KMS-11 (cell line): Measurements from ENCODE around the gene SLC6A16.
"Not testable (repeated sequence)": the region's sequence is repeated elsewhere in the genome, so short reads cannot be mapped to it uniquely, and the experiment has no call there.

Source experiments
- H2AFZ ChIP-seq: fragments of 200-600 bp; sonication (generic); 2 replicates; pipeline ENCODE4 v1.6.1; 2016; ENCODE audit warnings: antibody characterized with exemption, mixed run types, low read depth
- H3K27ac ChIP-seq: fragments of 200-600 bp; sonication (generic); 2 replicates; pipeline ENCODE4 v1.6.1; 2016; ENCODE audit warnings: mild to moderate bottlenecking, mixed run types
- H3K27me3 ChIP-seq: fragments of 200-600 bp; sonication (generic); 2 replicates; pipeline ENCODE4 v1.6.1; 2017; ENCODE audit warnings: mild to moderate bottlenecking, low read depth, mixed run types, moderate library complexity; ENCODE audit not compliant: insufficient read depth
- H3K36me3 ChIP-seq: fragments of 200-600 bp; sonication (generic); 2 replicates; pipeline ENCODE4 v1.6.1; 2017; ENCODE audit warnings: mild to moderate bottlenecking, mixed run types; ENCODE audit not compliant: insufficient read depth
- H3K4me1 ChIP-seq: fragments of 200-600 bp; sonication (generic); 2 replicates; pipeline ENCODE4 v1.6.1; 2016; ENCODE audit warnings: mild to moderate bottlenecking, low read depth, mixed run types; ENCODE audit not compliant: poor library complexity, severe bottlenecking
- H3K4me2 ChIP-seq: fragments of 200-600 bp; sonication (generic); 2 replicates; pipeline ENCODE4 v1.7.0; 2016; ENCODE audit warnings: mild to moderate bottlenecking, mixed run types
- H3K4me3 ChIP-seq: fragments of 200-600 bp; sonication (generic); IDR thresholded peaks from 2 replicates; pipeline ENCODE4 v1.6.1; 2017; ENCODE audit warnings: low read depth, low read length, mixed read lengths; ENCODE audit not compliant: insufficient read depth
- H3K79me2 ChIP-seq: fragments of 200-600 bp; sonication (generic); 2 replicates; pipeline ENCODE4 v1.6.1; 2016; ENCODE audit warnings: low read depth, mixed run types; ENCODE audit not compliant: insufficient read depth
- H3K9ac ChIP-seq: fragments of 200-600 bp; sonication (generic); 2 replicates; pipeline ENCODE4 v1.6.1; 2016; ENCODE audit warnings: mild to moderate bottlenecking, mixed run types
- H4K20me1 ChIP-seq: fragments of 200-600 bp; sonication (generic); 2 replicates; pipeline ENCODE4 v1.6.1; 2016; ENCODE audit warnings: mild to moderate bottlenecking, mixed run types; ENCODE audit not compliant: insufficient read depth
- TF ChIP-seq, protein P1 (sequence below): fragments of 200-600 bp; sonication (generic); conservative IDR thresholded peaks from 2 replicates; pipeline ENCODE4 v1.6.1; 2017; ENCODE audit warnings: low read depth, mild to moderate bottlenecking, antibody characterized with exemption, low read length, moderate library complexity, mixed read lengths

SLC6A16 gene

DNA sequence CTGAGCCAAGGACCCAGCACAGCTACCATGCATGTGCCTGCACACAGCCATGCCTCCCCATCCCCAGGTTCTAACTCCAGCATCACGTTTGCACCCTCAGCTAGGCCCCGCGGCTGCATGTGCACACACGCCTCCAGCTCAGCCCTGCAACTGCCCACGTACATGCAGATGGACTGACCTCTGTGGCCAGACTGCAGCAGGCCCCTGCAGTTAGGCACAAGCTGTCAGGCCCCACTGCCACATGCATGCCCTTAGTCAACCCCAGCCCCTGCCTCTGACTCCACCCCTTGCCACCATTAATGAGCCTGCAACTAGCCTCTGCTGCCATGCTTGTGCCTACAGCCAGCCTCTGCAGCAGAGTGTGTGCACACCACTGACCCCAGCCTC is 23.1 kb downstream of the SLC6A16 start:
- Histone ChIP-seq H3K27me3 (no peaks in the 10 kb centered on the region; the same call in 1 of the 2 replicates), H3K4me2 (no peak overlapping the region), H3K36me3 (no peaks in the 10 kb centered on the region), H3K4me1 (no peaks in the 10 kb centered on the region), H3K79me2 (no peaks in the 10 kb centered on the region), H3K9ac (no peak overlapping the region), H3K27ac (no peak overlapping the region), H3K4me3 (no peak overlapping the region), H2AFZ (no peak overlapping the region), H4K20me1 (no peaks in the 10 kb centered on the region)
- TF ChIP-seq, protein P1, sequence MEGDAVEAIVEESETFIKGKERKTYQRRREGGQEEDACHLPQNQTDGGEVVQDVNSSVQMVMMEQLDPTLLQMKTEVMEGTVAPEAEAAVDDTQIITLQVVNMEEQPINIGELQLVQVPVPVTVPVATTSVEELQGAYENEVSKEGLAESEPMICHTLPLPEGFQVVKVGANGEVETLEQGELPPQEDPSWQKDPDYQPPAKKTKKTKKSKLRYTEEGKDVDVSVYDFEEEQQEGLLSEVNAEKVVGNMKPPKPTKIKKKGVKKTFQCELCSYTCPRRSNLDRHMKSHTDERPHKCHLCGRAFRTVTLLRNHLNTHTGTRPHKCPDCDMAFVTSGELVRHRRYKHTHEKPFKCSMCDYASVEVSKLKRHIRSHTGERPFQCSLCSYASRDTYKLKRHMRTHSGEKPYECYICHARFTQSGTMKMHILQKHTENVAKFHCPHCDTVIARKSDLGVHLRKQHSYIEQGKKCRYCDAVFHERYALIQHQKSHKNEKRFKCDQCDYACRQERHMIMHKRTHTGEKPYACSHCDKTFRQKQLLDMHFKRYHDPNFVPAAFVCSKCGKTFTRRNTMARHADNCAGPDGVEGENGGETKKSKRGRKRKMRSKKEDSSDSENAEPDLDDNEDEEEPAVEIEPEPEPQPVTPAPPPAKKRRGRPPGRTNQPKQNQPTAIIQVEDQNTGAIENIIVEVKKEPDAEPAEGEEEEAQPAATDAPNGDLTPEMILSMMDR, result no peak

DNA sequence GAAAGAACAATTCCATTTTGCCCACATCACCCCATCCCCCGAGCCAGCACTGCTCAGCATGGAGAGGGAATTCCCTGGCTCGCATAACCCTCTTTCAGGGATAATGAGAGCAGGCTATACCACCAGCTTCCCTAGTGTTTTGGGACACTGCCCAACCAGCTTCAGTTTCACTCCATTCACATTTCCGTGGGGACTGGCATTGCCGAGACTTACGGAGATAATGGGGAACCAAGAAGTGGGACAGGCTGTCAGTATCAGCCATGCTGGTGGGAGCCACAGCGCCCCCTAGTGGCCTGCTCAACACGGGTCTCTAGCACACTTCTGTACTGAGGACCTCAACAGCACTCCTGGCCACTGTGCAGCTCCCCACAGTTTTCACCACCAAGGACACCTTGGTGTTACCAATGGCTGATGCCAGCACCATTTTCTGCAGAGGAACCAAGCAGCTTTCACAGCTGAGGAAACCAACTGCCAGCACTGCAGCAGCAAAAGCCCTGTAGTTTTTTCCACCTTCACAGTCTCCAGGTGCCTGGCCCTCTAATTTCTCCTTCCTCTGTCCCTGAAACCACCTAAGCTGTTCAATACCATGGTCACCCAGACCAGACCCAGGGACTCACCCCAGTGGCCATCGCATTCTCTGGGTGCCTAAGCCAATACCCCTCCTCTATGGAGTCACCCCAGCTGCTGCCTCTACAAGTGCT is 23.7 kb downstream of the SLC6A16 start:
- Histone ChIP-seq H2AFZ (peak overlapping the region; percentile 90), H3K4me3 (no peak overlapping the region), H3K4me2 (peak overlapping the region; percentile 43; the same call in 1 of the 2 replicates), H3K79me2 (no peaks in the 10 kb centered on the region), H3K9ac (no peak overlapping the region), H3K27me3 (no peaks in the 10 kb centered on the region; the same call in 1 of the 2 replicates), H3K27ac (no peak overlapping the region), H4K20me1 (no peaks in the 10 kb centered on the region), H3K36me3 (no peaks in the 10 kb centered on the region), H3K4me1 (no peaks in the 10 kb centered on the region)
- TF ChIP-seq, protein P1, result peak; percentile 98

GRCh38 chr19:49298653-49299052 is 26.3 kb downstream of the SLC6A16 start:
- H3K4me3 ChIP-seq, H3K36me3 ChIP-seq, H3K27ac ChIP-seq, H4K20me1 ChIP-seq, H3K9ac ChIP-seq, H3K4me1 ChIP-seq, H3K4me2 ChIP-seq, H2AFZ ChIP-seq, H3K79me2 ChIP-seq, H3K27me3 ChIP-seq: not testable (repeated sequence)

GRCh38 chr19:49297403-49297802 is 27.6 kb downstream of the SLC6A16 start:
- Histone ChIP-seq H4K20me1 (no peaks in the 10 kb centered on the region), H3K27ac (no peak overlapping the region), H3K4me2 (no peak overlapping the region), H3K4me1 (no peaks in the 10 kb centered on the region), H3K36me3 (no peaks in the 10 kb centered on the region), H3K9ac (no peak overlapping the region), H3K27me3 (no peaks in the 10 kb centered on the region; the same call in 1 of the 2 replicates), H3K4me3 (no peak overlapping the region), H3K79me2 (no peaks in the 10 kb centered on the region), H2AFZ (no peak overlapping the region)
- TF ChIP-seq, protein P1, result no peak

GRCh38 chr19:49295208-49295880 is 29.6 kb downstream of the SLC6A16 start:
- no peaks in the 10 kb centered on the region for H4K20me1 ChIP-seq
- no peak overlapping the region for H2AFZ ChIP-seq
- no peak overlapping the region for H3K4me2 ChIP-seq
- no peaks in the 10 kb centered on the region; the same call in 1 of the 2 replicates for H3K27me3 ChIP-seq
- H3K79me2 ChIP-seq, result no peaks in the 10 kb centered on the region
- H3K36me3 ChIP-seq, result no peaks in the 10 kb centered on the region
- TF ChIP-seq, protein P1, result no peak
- H3K9ac ChIP-seq, result no peak overlapping the region
- no peaks in the 10 kb centered on the region for H3K4me1 ChIP-seq
- H3K27ac ChIP-seq, result no peak overlapping the region
- H3K4me3 ChIP-seq, result no peak overlapping the region
